Upper lobe of left lung (tissue), 6 donors: ENCODE measurements around the gene MRPL34. TPM values are rescaled to one million over a fixed set of nuclear protein-coding genes. Genes with fewer than 3 reads are reported as not detected.

Experiments
- ATAC-seq, 2 donors: fragments of 200-7000 bp; cut with Tn5 transposase; one replicate each; pipeline ENCODE4 v1.9.1; 2022; ENCODE audit warnings: mild to moderate bottlenecking in 2 of 2, moderate library complexity in 2 of 2; ENCODE audit not compliant: low FRiP score in 2 of 2
- DNase-seq, 2 donors: peaks; one replicate each; pipeline ENCODE4 v3.0.0-alpha.2; 2019 to 2020
- H3K27ac ChIP-seq, 4 donors: fragments of 200-600 bp; sonication (generic); one replicate each; pipeline ENCODE4 v1.5.1; 2016 to 2019
- H3K27me3 ChIP-seq, 4 donors: fragments of 200-600 bp; sonication (generic); one replicate each; pipeline ENCODE4 v1.5.1; 2017 to 2019
- H3K36me3 ChIP-seq, 4 donors: fragments of 200-600 bp; sonication (generic); one replicate each; pipeline ENCODE4 v1.5.1; 2016 to 2019
- H3K4me1 ChIP-seq, 4 donors: fragments of 200-600 bp; sonication (generic); one replicate each; pipeline ENCODE4 v1.5.1; 2018 to 2019
- H3K4me3 ChIP-seq, 4 donors: fragments of 200-600 bp; sonication (generic); one replicate each; pipeline ENCODE4 v1.5.1; 2017 to 2019; ENCODE audit warnings: mild to moderate bottlenecking in 2 of 4, moderate library complexity in 1 of 4
- H3K9me3 ChIP-seq, 4 donors: fragments of 200-600 bp; sonication (generic); one replicate each; pipeline ENCODE4 v1.5.1; 2018 to 2019
- EP300 ChIP-seq, 4 donors: sonication (generic); formaldehyde crosslinking; IDR thresholded peaks; one replicate each; pipeline ENCODE4 v1.5.1; 2017; ENCODE audit warnings: antibody characterized with exemption in 4 of 4, control low read depth in 2 of 4
- POLR2A ChIP-seq, 4 donors: fragments of 450-650 bp; IDR thresholded peaks; one replicate each; pipeline ENCODE4 v1.5.1; 2016 to 2017; ENCODE audit warnings: antibody characterized with exemption in 4 of 4, mild to moderate bottlenecking in 2 of 4
- POLR2AphosphoS5 ChIP-seq, 2 donors: sonication (generic); formaldehyde crosslinking; IDR thresholded peaks; one replicate each; pipeline ENCODE4 v1.5.1; 2017; ENCODE audit warnings: antibody characterized with exemption in 2 of 2
- WGBS, 2 donors: methylation state at CpG; one replicate each; pipeline ENCODE4 v1.1.5; 2017 to 2018; 5-methylcytosine and 5-hydroxymethylcytosine counted together
- total RNA-seq, 6 donors: library from RNA; depleted of rRNA in 4 of 6; stranded (reverse); fragments of >200 nt in 4 of 6; gene quantifications; one replicate each; pipeline versions ENCODE4 v1.1.0 to v1.2.1, GENCODE V29; 2016 to 2021
- TF ChIP-seq, protein P1 (sequence below), 6 experiments: fragments of 450-650 bp in 4 of 6; fragments of 200-600 bp in 2 of 6; sonication (generic) in 2 of 6; IDR thresholded peaks; one replicate each; pipeline ENCODE4 v1.5.1; 2016 to 2019; ENCODE audit warnings: antibody characterized with exemption in 6 of 6
- donor health status: DM: no; HTN: no; CAD: no; lungs with moderate emphysema.
- donor health status: DM: no; HTN: yes; CAD: no; lungs with severe emphysema.

MRPL34 gene
- total RNA-seq, 6 donors from 2014 or later = 98.3 to 176 (median 122) TPM

GRCh38 chr19:17296273-17296672 is 9.4 kb upstream of the MRPL34 start:
- DNase-seq = no peak

GRCh38 chr19:17296976-17297375 is 8.7 kb upstream of the MRPL34 start:
- Histone ChIP-seq H3K4me1 (peaks cover 3 to 36% (median 8%) of the 10 kb centered on the region in 4 donors), H3K9me3 (no peaks in the 10 kb centered on the region), H3K4me3 (no peak overlapping the region), H3K27me3 (no peaks in the 10 kb centered on the region), H3K36me3 (peaks cover 0 to 9% (median 4%) of the 10 kb centered on the region in 4 donors), H3K27ac (no peak overlapping the region)
- DNase-seq (no peak), ATAC-seq (no peak)
- TF ChIP-seq POLR2AphosphoS5 (IDR thresholded peaks at IDR 0.05) (no peak), EP300 (IDR thresholded peaks at IDR 0.05) (no peak), POLR2A (IDR thresholded peaks at IDR 0.05) (no peak)
- TF ChIP-seq, protein P1, sequence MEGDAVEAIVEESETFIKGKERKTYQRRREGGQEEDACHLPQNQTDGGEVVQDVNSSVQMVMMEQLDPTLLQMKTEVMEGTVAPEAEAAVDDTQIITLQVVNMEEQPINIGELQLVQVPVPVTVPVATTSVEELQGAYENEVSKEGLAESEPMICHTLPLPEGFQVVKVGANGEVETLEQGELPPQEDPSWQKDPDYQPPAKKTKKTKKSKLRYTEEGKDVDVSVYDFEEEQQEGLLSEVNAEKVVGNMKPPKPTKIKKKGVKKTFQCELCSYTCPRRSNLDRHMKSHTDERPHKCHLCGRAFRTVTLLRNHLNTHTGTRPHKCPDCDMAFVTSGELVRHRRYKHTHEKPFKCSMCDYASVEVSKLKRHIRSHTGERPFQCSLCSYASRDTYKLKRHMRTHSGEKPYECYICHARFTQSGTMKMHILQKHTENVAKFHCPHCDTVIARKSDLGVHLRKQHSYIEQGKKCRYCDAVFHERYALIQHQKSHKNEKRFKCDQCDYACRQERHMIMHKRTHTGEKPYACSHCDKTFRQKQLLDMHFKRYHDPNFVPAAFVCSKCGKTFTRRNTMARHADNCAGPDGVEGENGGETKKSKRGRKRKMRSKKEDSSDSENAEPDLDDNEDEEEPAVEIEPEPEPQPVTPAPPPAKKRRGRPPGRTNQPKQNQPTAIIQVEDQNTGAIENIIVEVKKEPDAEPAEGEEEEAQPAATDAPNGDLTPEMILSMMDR (IDR thresholded peaks at IDR 0.05) = no peak
- 89% methylated on average over 6 of the region's 6 CpGs for WGBS, 2 donors

More at GRCh38 chr19:17296273-17296672, 9.4 kb upstream of the MRPL34 start:
- ATAC-seq = no peak
- no peaks in the 10 kb centered on the region for H3K27me3 ChIP-seq
- TF ChIP-seq, protein P1 (IDR thresholded peaks at IDR 0.05) = no peak
- TF ChIP-seq POLR2A (IDR thresholded peaks at IDR 0.05) (no peak), POLR2AphosphoS5 (IDR thresholded peaks at IDR 0.05) (no peak), EP300 (IDR thresholded peaks at IDR 0.05) (no peak)
- H3K4me1 ChIP-seq = peaks cover 4 to 33% (median 10%) of the 10 kb centered on the region in 4 donors
- H3K9me3 ChIP-seq = no peaks in the 10 kb centered on the region
- peaks cover 0 to 9% (median 4%) of the 10 kb centered on the region in 4 donors for H3K36me3 ChIP-seq
- no peak overlapping the region for H3K4me3 ChIP-seq
- 55 to 60% methylated on average over 4 of the region's 4 CpGs for WGBS, 2 donors
- no peak overlapping the region for H3K27ac ChIP-seq

- TF ChIP-seq EP300 (IDR thresholded peaks at IDR 0.05) (no peak), POLR2A (IDR thresholded peaks at IDR 0.05) (no peak), POLR2AphosphoS5 (IDR thresholded peaks at IDR 0.05) (no peak)
- TF ChIP-seq, protein P1 (IDR thresholded peaks at IDR 0.05) = no peak
- Histone ChIP-seq H3K36me3 (peaks cover 0 to 9% (median 4%) of the 10 kb centered on the region in 4 donors), H3K4me3 (no peak overlapping the region), H3K9me3 (no peaks in the 10 kb centered on the region), H3K27ac (no peak overlapping the region), H3K27me3 (no peaks in the 10 kb centered on the region), H3K4me1 (peaks cover 22 to 57% (median 32%) of the 10 kb centered on the region in 4 donors)
- WGBS, 2 donors = 94 to 95% methylated on average over 7 to 40 of the region's 51 CpGs
- no peak for ATAC-seq
- DNase-seq = peak in 1 of 2 donors; percentile 86
Observed at GRCh38 chr19:17300992-17301619, 4.6 kb upstream of the MRPL34 start.

DNA sequence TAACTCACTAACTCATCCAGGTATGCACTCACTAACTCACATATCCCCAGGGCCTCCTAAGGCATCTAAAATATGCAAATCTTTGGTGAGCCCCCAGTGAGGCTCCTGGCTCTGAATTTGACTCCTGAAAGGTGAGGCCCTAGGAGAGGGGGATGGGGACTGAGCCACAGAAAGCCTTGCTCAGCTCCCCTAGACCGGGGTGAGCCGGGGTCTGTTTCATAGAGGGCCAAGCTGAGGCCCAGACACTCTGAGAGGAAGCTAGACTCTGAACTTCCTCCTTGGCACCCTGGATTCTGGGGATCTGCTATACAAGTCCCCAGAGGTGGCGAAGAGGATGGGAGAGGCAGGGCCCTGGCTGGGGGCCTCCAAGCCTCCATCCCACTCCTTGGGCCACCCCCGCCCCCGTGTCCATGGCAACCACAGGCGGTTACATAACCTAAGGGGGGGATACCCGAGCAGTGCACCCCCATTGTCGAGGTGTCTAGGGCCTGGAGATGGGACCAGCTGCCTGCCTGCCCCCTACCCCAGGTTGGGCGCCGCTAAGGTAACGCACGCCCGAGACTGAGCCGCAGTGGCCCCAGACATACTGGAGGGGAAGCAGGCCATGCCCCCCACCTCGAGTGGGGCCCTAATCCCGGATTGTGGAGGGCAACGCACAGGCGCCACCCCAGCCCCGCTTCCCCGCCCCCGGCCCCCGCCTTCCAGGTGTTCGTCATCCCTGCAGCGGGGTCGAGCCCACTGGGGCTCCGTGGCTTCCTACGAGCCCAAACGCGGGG is 3.1 kb upstream of the MRPL34 start:
- TF ChIP-seq EP300 (IDR thresholded peaks at IDR 0.05) = no peak
- TF ChIP-seq, protein P1 (IDR thresholded peaks at IDR 0.05) = no peak
- no peak for TF ChIP-seq POLR2AphosphoS5 (IDR thresholded peaks at IDR 0.05)
- no peak for TF ChIP-seq POLR2A (IDR thresholded peaks at IDR 0.05)
- Histone ChIP-seq H3K9me3 (no peaks in the 10 kb centered on the region), H3K27me3 (no peaks in the 10 kb centered on the region), H3K27ac (peak overlapping the region; percentile 70 to 96 (median 85)), H3K4me3 (peak overlapping the region; percentile 81 to 95 (median 90)), H3K4me1 (peaks cover 30 to 69% (median 42%) of the 10 kb centered on the region in 4 donors), H3K36me3 (peaks cover 0 to 7% (median 3%) of the 10 kb centered on the region in 4 donors)
- 16 to 30% methylated on average over 2 to 17 of the region's 29 CpGs for WGBS, 2 donors
- peak; percentile 42 to 79 for DNase-seq
- peak in 1 of 2 donors; percentile 2 for ATAC-seq
